Liver (tissue), 9 donors: ENCODE data around the gene UGGT2. TPM values are rescaled to one million over a fixed set of nuclear protein-coding genes. Genes with fewer than 3 reads are reported as not detected.

ENCODE experiments used
- DNase-seq: peaks from one replicate; pipeline ENCODE4 v3.0.0-alpha.2; 2017; ENCODE audit warnings: low spot score
- H3K27ac ChIP-seq, 2 donors: one replicate each; pipeline ENCODE4 v1.7.0; 2013; ENCODE audit warnings: inconsistent platforms in 2 of 2, low read length in 2 of 2, control low read depth in 1 of 2, low read depth in 1 of 2, mild to moderate bottlenecking in 1 of 2
- H3K27me3 ChIP-seq, 4 donors: one replicate each; pipeline versions ENCODE4 v1.6.1 to v1.7.0; 2013; ENCODE audit warnings: low read length in 3 of 4, inconsistent platforms in 1 of 4, mild to moderate bottlenecking in 1 of 4, moderate library complexity in 1 of 4; ENCODE audit not compliant: control insufficient read depth in 4 of 4, insufficient read depth in 4 of 4
- H3K36me3 ChIP-seq, 4 donors: one replicate each; pipeline versions ENCODE4 v1.6.1 to v1.7.0; 2013; ENCODE audit warnings: low read length in 3 of 4, mild to moderate bottlenecking in 3 of 4, low read depth in 1 of 4, moderate library complexity in 1 of 4; ENCODE audit not compliant: control insufficient read depth in 4 of 4, insufficient read depth in 3 of 4
- H3K4me1 ChIP-seq, 4 donors: one replicate each; pipeline versions ENCODE4 v1.6.1 to v1.7.0; 2013; ENCODE audit warnings: low read length in 3 of 4, mild to moderate bottlenecking in 3 of 4, moderate library complexity in 1 of 4; ENCODE audit not compliant: control insufficient read depth in 4 of 4, insufficient read depth in 4 of 4
- H3K4me3 ChIP-seq, 3 donors: one replicate each; pipeline versions ENCODE4 v1.6.1 to v1.7.0; 2013; ENCODE audit warnings: low read length in 3 of 3, control low read depth in 1 of 3, low read depth in 1 of 3, mild to moderate bottlenecking in 1 of 3
- H3K9ac ChIP-seq, 2 donors: one replicate each; pipeline ENCODE4 v1.7.0; 2013; ENCODE audit warnings: low read length in 2 of 2, mild to moderate bottlenecking in 2 of 2, moderate library complexity in 2 of 2, control low read depth in 1 of 2, low read depth in 1 of 2
- H3K9me3 ChIP-seq, 4 donors: one replicate each; pipeline versions ENCODE4 v1.6.1 to v1.7.0; 2013; ENCODE audit warnings: low read length in 3 of 4; ENCODE audit not compliant: control insufficient read depth in 4 of 4
- EGR1 ChIP-seq, 2 donors: IDR thresholded peaks; 2 replicates each; pipeline ENCODE4 v1.6.1; 2016 to 2018; ENCODE audit warnings: antibody characterized with exemption in 2 of 2, low read depth in 2 of 2
- FOXA1 ChIP-seq: IDR thresholded peaks from 2 replicates; pipeline ENCODE4 v1.6.1; 2016; ENCODE audit warnings: antibody characterized with exemption
- FOXA2 ChIP-seq: IDR thresholded peaks from 2 replicates; pipeline ENCODE4 v1.6.1; 2016; ENCODE audit warnings: antibody characterized with exemption
- GABPA ChIP-seq, 2 donors: IDR thresholded peaks in 1 of 2; conservative IDR thresholded peaks in 1 of 2; 2 replicates each; pipeline ENCODE4 v1.6.1; 2016; ENCODE audit warnings: antibody characterized with exemption in 2 of 2, mild to moderate bottlenecking in 1 of 2, moderate library complexity in 1 of 2
- HNF4A ChIP-seq, 2 donors: conservative IDR thresholded peaks; 2 replicates each; pipeline ENCODE4 v1.6.1; 2016; ENCODE audit warnings: antibody characterized with exemption in 2 of 2, mild to moderate bottlenecking in 2 of 2
- HNF4G ChIP-seq: IDR thresholded peaks from 2 replicates; pipeline ENCODE4 v1.6.1; 2016; ENCODE audit warnings: antibody characterized with exemption
- JUND ChIP-seq, 2 donors: IDR thresholded peaks; 2 replicates each; pipeline ENCODE4 v1.6.1; 2016; ENCODE audit warnings: antibody characterized with exemption in 2 of 2
- NR2F2 ChIP-seq: IDR thresholded peaks from 2 replicates; pipeline ENCODE4 v1.6.1; 2016; ENCODE audit warnings: antibody characterized with exemption
- RAD21 ChIP-seq, 2 donors: IDR thresholded peaks; 2 replicates each; pipeline ENCODE4 v1.6.1; 2016; ENCODE audit warnings: antibody characterized with exemption in 2 of 2, mild to moderate bottlenecking in 2 of 2
- RXRA ChIP-seq, 2 donors: IDR thresholded peaks; 2 replicates each; pipeline ENCODE4 v1.6.1; 2017 to 2018; ENCODE audit warnings: antibody characterized with exemption in 2 of 2, mild to moderate bottlenecking in 1 of 2
- SP1 ChIP-seq: IDR thresholded peaks from 2 replicates; pipeline ENCODE4 v1.6.1; 2018; ENCODE audit warnings: antibody characterized with exemption, mild to moderate bottlenecking
- TAF1 ChIP-seq: conservative IDR thresholded peaks from 2 replicates; pipeline ENCODE4 v1.6.1; 2016; ENCODE audit warnings: antibody characterized with exemption, mild to moderate bottlenecking
- YY1 ChIP-seq: IDR thresholded peaks from 2 replicates; pipeline ENCODE4 v1.6.1; 2016; ENCODE audit warnings: antibody characterized with exemption, mild to moderate bottlenecking
- WGBS: extraction: QIAGEN DNeasy Blood & Tissue Kit; methylation state at CpG from one replicate; pipeline ENCODE4 v1.1.7; 2013; 5-methylcytosine and 5-hydroxymethylcytosine counted together
- polyA plus RNA-seq, 2 donors: library from polyadenylated mRNA; stranded (reverse) in 1 of 2; unstranded in 1 of 2; fragments of 200-250 nt in 1 of 2; fragments of >200 nt in 1 of 2; fragmentation: Nextera tagmentation in 1 of 2; extraction: Ambion mirVana in 1 of 2; gene quantifications; one replicate each; pipeline versions ENCODE4 v1.2.1 to v1.2.3, GENCODE V29; 2013 to 2015
- total RNA-seq, 2 donors: library from RNA; depleted of rRNA; stranded (reverse); fragments of >200 nt; gene quantifications; one replicate each; pipeline ENCODE4 v1.2.3, GENCODE V29; 2014
- TF ChIP-seq, protein P1 (sequence below): fragments of 150-350 bp; IDR thresholded peaks from 2 replicates; pipeline ENCODE4 v1.5.1; 2017; ENCODE audit warnings: improper control_type of control experiment, low read depth, low read length; ENCODE audit not compliant: missing input control
- TF ChIP-seq, protein P2 (sequence below): IDR thresholded peaks from 2 replicates; pipeline ENCODE4 v1.6.1; 2016; ENCODE audit warnings: antibody characterized with exemption
- TF ChIP-seq, protein P3 (sequence below): IDR thresholded peaks from 2 replicates; pipeline ENCODE4 v1.6.1; 2016; ENCODE audit warnings: antibody characterized with exemption, mild to moderate bottlenecking
- TF ChIP-seq, protein P4 (sequence below): IDR thresholded peaks from 2 replicates; pipeline ENCODE4 v1.6.1; 2016; ENCODE audit warnings: antibody characterized with exemption
- donor health status: healthy.
- donor health status: healthy.
- donor health status: healthy.
- donor health status: healthy.
- donor health status: healthy.

Gene UGGT2
- total and polyA plus RNA-seq, 4 donors: 5.6 to 23.0 (median 13.2) TPM

DNA sequence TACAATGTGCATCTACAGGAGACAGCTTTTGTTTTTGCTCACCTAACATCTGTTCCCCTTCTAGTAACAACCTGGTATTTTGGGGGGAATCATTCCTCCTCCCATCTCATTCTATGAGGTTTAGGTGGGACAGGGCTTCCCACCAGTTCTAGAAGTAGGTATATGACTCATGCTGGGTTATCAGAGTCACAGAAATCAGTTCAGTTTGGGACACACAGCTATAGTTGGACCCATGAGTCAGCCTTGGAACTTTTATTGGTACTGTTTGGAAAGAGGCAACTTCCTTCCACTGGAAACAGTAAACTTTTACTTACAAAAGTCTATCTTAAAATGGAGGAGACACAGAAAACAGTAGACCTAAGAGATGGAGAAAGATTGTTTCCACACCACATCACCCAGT lies 190.8 kb downstream of the UGGT2 start:
- no peaks in the 10 kb centered on the region for H3K9me3 ChIP-seq
- no peaks in the 10 kb centered on the region for H3K36me3 ChIP-seq
- no peak for DNase-seq
- H3K4me1 ChIP-seq: no peaks in the 10 kb centered on the region
- TF ChIP-seq SP1 (no peak), HNF4G (no peak), TAF1 (no peak), NR2F2 (no peak), JUND (IDR thresholded peaks at IDR 0.05) (no peak), GABPA (IDR thresholded peaks at IDR 0.05 in 1 of 2, conservative IDR thresholded peaks at IDR 0.05 in 1 of 2) (no peak), FOXA2 (no peak), YY1 (no peak), RAD21 (IDR thresholded peaks at IDR 0.05) (no peak)
- TF ChIP-seq, protein P1, sequence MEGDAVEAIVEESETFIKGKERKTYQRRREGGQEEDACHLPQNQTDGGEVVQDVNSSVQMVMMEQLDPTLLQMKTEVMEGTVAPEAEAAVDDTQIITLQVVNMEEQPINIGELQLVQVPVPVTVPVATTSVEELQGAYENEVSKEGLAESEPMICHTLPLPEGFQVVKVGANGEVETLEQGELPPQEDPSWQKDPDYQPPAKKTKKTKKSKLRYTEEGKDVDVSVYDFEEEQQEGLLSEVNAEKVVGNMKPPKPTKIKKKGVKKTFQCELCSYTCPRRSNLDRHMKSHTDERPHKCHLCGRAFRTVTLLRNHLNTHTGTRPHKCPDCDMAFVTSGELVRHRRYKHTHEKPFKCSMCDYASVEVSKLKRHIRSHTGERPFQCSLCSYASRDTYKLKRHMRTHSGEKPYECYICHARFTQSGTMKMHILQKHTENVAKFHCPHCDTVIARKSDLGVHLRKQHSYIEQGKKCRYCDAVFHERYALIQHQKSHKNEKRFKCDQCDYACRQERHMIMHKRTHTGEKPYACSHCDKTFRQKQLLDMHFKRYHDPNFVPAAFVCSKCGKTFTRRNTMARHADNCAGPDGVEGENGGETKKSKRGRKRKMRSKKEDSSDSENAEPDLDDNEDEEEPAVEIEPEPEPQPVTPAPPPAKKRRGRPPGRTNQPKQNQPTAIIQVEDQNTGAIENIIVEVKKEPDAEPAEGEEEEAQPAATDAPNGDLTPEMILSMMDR: no peak
- H3K9ac ChIP-seq: no peak overlapping the region
- H3K27ac ChIP-seq: no peak overlapping the region
- no peak overlapping the region for H3K4me3 ChIP-seq
- H3K27me3 ChIP-seq: no peaks in the 10 kb centered on the region

DNA sequence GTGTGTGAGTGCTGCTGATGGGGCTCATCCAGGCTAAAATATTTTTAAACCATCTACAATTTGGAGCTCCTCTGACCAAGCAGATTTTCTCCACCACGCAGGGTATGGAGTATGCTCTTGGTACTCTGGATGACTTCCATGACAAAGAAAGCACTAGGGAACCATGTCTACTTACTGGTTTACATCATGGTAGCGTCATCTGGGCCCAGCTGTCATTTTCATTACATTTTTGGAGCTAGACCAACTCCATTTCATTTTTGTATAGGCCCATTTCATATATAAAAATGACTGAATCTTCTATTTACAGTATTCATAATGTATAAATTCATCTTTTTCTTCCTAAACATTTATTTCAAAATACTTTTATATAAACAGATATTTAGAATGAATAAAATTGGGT lies 191.9 kb downstream of the UGGT2 start:
- Histone ChIP-seq H3K36me3 (no peaks in the 10 kb centered on the region), H3K9me3 (no peaks in the 10 kb centered on the region), H3K4me1 (no peaks in the 10 kb centered on the region), H3K9ac (no peak overlapping the region), H3K27ac (no peak overlapping the region), H3K27me3 (no peaks in the 10 kb centered on the region), H3K4me3 (no peak overlapping the region)
- no peak for TF ChIP-seq TAF1
- no peak for TF ChIP-seq RAD21 (IDR thresholded peaks at IDR 0.05)
- TF ChIP-seq FOXA1: no peak
- TF ChIP-seq SP1: no peak
- DNase-seq: no peak
- WGBS: 87% methylated on average over 2 of the region's 2 CpGs

DNA sequence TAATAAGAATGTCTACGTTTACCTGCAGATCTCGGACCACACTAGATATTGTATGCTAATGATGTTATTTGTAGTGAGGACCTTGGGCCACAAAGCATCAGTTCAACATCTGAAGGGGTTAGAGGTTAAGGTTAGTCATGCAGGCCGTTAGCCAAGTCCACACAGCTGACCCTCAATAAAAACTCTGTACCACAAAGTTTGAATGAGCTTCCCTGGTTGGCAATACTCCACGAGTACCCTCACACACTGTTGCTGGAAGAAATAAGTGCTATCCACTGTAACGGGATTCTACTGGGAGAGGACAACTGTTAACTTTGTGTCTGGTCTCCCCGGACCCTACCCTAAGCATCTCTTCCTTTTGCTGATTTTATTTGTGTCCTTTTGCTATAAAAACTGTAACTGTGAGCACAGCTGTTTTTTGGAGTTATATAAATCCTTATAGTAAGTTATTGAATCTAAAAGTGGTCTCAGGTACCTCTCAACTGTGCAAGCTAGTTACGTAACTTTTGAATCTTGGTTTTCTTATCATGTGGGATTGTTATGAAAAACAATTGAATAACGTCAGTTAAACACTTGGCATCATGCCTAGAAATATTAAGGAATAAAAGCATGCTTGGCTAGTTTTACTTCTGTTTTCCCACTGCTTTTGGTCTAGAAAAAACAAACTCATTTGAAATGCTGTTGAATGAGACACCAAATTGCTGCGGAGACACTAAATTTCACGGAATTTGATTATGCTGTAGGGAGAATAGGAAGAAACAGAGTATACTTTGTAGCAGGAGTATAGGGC lies 194.7 kb downstream of the UGGT2 start:
- 75% methylated on average over 10 of the region's 10 CpGs for WGBS
- TF ChIP-seq HNF4G (no peak), RAD21 (IDR thresholded peaks at IDR 0.05) (no peak), TAF1 (no peak), FOXA1 (no peak), EGR1 (IDR thresholded peaks at IDR 0.05; ENCODE audit: low read depth in 2 of 2) (no peak), HNF4A (conservative IDR thresholded peaks at IDR 0.05) (no peak), GABPA (IDR thresholded peaks at IDR 0.05 in 1 of 2, conservative IDR thresholded peaks at IDR 0.05 in 1 of 2) (no peak), NR2F2 (no peak), SP1 (no peak), RXRA (IDR thresholded peaks at IDR 0.05) (no peak), JUND (IDR thresholded peaks at IDR 0.05) (no peak)
- TF ChIP-seq, protein P2, sequence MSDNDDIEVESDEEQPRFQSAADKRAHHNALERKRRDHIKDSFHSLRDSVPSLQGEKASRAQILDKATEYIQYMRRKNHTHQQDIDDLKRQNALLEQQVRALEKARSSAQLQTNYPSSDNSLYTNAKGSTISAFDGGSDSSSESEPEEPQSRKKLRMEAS: no peak
- TF ChIP-seq, protein P3, sequence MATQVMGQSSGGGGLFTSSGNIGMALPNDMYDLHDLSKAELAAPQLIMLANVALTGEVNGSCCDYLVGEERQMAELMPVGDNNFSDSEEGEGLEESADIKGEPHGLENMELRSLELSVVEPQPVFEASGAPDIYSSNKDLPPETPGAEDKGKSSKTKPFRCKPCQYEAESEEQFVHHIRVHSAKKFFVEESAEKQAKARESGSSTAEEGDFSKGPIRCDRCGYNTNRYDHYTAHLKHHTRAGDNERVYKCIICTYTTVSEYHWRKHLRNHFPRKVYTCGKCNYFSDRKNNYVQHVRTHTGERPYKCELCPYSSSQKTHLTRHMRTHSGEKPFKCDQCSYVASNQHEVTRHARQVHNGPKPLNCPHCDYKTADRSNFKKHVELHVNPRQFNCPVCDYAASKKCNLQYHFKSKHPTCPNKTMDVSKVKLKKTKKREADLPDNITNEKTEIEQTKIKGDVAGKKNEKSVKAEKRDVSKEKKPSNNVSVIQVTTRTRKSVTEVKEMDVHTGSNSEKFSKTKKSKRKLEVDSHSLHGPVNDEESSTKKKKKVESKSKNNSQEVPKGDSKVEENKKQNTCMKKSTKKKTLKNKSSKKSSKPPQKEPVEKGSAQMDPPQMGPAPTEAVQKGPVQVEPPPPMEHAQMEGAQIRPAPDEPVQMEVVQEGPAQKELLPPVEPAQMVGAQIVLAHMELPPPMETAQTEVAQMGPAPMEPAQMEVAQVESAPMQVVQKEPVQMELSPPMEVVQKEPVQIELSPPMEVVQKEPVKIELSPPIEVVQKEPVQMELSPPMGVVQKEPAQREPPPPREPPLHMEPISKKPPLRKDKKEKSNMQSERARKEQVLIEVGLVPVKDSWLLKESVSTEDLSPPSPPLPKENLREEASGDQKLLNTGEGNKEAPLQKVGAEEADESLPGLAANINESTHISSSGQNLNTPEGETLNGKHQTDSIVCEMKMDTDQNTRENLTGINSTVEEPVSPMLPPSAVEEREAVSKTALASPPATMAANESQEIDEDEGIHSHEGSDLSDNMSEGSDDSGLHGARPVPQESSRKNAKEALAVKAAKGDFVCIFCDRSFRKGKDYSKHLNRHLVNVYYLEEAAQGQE: no peak
- TF ChIP-seq, protein P1: no peak
- TF ChIP-seq, protein P4, sequence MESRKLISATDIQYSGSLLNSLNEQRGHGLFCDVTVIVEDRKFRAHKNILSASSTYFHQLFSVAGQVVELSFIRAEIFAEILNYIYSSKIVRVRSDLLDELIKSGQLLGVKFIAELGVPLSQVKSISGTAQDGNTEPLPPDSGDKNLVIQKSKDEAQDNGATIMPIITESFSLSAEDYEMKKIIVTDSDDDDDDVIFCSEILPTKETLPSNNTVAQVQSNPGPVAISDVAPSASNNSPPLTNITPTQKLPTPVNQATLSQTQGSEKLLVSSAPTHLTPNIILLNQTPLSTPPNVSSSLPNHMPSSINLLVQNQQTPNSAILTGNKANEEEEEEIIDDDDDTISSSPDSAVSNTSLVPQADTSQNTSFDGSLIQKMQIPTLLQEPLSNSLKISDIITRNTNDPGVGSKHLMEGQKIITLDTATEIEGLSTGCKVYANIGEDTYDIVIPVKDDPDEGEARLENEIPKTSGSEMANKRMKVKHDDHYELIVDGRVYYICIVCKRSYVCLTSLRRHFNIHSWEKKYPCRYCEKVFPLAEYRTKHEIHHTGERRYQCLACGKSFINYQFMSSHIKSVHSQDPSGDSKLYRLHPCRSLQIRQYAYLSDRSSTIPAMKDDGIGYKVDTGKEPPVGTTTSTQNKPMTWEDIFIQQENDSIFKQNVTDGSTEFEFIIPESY: no peak

More for the DNA sequence above, 194.7 kb downstream of the UGGT2 start:
- no peak for DNase-seq
- H3K27ac ChIP-seq: no peak overlapping the region
- H3K4me3 ChIP-seq: no peak overlapping the region
- peaks cover 0 to 2% (median 0%) of the 10 kb centered on the region in 4 donors for H3K36me3 ChIP-seq
- no peaks in the 10 kb centered on the region for H3K27me3 ChIP-seq
- H3K9ac ChIP-seq: no peak overlapping the region
- no peaks in the 10 kb centered on the region for H3K9me3 ChIP-seq
- no peaks in the 10 kb centered on the region for H3K4me1 ChIP-seq
